Stimulated activated CD8-positive, alpha-beta memory T cell treated with anti-CD3 and anti-CD28 coated beads, Interleukin-7, amount 100 ng/mL, for 1 hour (primary cell): ENCODE data around the gene SLC25A18.
A peak's percentile ranks its signal among the peaks of the same experiment; 100 is the strongest.
"Not testable (repeated sequence)": the region's sequence is repeated elsewhere in the genome, so short reads cannot be mapped to it uniquely, and the experiment has no call there.

ENCODE experiments used
- DNase-seq, 2 donors: peaks; one replicate each; pipeline ENCODE4 v3.0.0-alpha.2; 2020; ENCODE audit warnings: low read depth in 2 of 2

The SLC25A18 gene

DNA sequence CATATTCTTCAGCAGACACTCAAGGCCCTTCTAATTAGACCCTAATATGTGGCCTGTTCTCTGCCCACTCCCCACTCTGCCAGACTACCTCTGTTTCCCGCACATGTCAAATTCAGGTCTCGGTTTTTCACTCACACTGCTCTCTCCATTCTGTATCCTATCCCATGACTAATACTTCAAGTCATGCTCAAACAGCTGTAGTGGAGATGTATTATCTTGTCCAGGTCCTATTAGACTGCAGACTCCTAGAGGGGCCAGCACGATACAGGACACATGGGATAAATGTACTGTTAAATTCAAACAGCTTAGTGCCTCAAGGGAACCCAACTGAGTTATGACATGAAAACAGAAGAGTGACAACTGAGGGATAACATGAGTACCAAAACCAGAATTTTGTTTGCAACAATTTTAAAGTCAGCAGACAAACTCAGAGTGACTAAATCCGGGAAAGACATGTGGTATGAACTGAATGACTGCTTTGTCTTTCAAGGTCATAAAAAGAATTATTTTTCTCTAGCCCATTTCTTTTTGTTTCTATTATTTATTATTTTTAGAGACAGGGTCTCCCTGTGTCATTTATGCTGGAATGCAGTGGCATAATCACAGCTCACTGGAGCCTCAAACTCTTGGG is 44.7 kb downstream of the SLC25A18 start:
- DNase-seq, result no peak

GRCh38 chr22:17612057-17612456 is 48.8 kb downstream of the SLC25A18 start:
- DNase-seq, result no peak

GRCh38 chr22:17613280-17613679 is 50.0 kb downstream of the SLC25A18 start:
- no peak for DNase-seq

- DNase-seq, result no peak
Measured at GRCh38 chr22:17627961-17628405, 64.7 kb downstream of the SLC25A18 start.

- peak; percentile 85 to 92 for DNase-seq
Measured at GRCh38 chr22:17628406-17629172, 65.3 kb downstream of the SLC25A18 start, which contains the start of gene ATP6V1E1. Gene ATP6V1E1, minus strand, starts transcription at chr22:17628749. Its CDS starts 114 bp downstream, at chr22:17628635.

DNA sequence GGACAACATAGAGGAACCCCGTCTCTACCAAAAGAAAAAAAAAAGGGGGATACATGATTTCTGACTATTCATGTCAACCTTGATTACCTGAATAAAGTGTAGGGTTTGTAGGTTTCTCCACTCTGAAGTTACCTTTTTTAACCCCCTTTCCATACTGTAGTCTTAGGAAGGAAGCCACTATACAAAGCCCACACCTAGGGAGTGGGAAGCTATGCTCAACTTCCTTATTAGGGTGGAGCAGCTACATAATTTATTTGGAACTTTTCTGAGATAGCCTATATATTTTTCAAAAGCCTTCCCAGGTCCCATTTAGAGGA is 65.8 kb downstream of the SLC25A18 start:
- DNase-seq, result no peak

- no peak for DNase-seq
Measured at GRCh38 chr22:17629641-17630040, 66.3 kb downstream of the SLC25A18 start.

DNA sequence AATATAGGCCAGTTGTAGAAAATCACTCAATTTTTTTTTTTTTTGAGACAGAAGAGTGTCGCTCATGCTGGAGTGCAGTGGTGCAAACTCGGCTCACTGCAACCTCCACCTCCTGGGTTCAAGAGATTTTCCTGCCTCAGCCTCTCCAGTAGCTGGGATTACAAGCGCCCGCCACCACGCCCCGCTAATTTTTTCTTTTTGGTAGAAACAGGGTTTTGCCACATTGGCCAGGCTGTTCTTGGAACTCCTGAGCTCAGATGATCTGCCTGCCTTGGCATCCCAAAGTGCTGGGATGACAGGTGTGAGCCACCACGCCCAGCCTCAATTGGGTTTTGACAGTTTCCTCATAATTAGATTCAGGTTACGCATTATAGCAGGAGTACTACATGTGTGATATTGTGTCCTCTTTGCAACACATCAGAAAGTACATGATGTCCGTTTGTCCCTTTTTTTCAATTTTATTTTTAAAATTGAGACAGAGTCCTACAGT is 67.8 kb downstream of the SLC25A18 start:
- DNase-seq, result no peak

DNA sequence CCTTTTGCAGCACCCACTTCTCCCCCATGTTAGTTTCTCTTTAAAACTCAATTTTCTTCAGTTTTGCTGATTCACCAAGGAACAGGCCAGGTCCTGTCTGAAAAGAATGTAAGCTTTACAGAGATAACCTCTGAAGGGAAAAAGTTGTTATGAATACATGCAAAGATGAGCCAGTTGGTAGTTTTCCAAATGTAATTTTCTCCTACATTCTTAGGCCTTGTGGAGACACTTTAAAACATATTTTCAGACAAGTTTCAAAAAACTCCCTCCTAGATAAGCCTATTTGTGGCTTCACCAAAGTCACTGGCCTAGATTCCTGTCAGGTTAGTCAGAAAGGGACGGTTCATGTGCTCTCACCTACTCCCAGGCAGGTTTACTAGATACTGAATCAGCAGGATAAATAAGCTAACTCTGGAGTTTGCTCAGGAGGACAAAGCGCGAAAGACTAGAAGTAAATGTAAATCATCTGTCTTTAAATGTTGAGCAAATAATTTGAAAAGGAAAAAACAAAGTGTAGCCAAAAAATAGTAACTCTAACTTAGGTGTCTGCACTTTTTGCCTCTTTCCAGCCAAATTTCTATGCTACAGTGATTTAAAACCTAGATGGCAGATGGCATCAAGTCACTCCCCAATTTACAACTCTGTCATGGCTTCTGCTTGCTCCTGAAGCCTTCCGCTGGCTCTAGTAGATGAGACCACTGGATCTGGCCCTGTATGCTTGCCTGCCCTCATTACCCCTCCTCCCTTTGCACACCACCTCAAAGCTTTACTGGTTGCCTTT is 70.1 kb downstream of the SLC25A18 start:
- no peak for DNase-seq

- DNase-seq, result no peak
Measured at GRCh38 chr22:17633998-17634323, 70.7 kb downstream of the SLC25A18 start.

GRCh38 chr22:17634696-17635095 is 71.4 kb downstream of the SLC25A18 start:
- DNase-seq, result no peak

DNA sequence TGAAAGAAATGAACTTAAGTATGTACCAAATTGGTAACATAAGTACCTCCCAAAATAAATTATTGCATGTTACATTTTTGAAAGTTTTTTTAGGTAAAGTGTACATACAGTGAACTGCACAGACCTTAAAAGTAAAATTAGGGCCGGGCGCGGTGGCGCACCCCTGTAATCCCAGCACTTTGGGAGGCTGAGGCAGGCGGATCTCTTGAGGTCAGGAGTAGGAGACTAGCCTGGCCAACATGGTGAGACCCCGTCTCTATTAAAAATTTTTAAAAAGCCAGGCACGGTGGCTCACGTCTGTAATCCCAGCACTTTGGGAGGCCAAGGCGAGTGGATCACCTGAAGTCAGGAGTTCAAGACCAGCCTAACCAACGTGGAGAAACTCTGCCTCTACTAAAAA is 73.6 kb downstream of the SLC25A18 start:
- DNase-seq, result not testable (repeated sequence)

GRCh38 chr22:17637490-17638181 is 74.3 kb downstream of the SLC25A18 start:
- DNase-seq, result no peak

- no peak for DNase-seq
Measured at GRCh38 chr22:17638182-17638431, 74.8 kb downstream of the SLC25A18 start.

- peak; percentile 64 to 72 for DNase-seq
Measured at GRCh38 chr22:17638432-17639246, 75.3 kb downstream of the SLC25A18 start, which contains the start of gene BCL2L13. Gene BCL2L13, plus strand, starts transcription at chr22:17638757. Its CDS starts 16,955 bp downstream, at chr22:17655712.

DNA sequence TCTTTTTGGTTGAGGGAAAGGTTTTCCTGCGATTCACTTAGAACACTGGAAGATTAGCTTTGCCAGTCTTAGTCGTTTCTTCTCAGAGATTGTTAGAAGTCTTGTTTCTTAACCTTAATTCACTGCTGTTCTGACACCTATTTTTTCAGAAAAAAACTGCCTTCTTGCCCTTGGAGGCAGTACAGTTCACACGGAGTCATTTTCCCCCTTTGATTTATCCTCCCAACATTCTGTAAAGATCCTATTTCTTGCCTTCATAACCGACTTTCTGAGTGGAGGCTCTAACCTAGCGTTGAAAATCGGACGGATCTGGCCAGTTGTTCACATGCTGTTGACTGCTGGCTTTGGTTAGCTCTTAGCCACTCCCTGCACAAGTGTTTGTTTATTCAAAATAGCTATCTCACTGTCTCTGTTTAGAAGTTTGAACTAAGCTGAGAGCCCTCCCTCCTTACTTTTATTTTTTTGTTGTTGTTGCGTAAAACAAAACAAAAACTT is 76.0 kb downstream of the SLC25A18 start:
- DNase-seq, result no peak
